HG03558 (cell line): ENCODE data around the gene TEKT3.

ENCODE experiments used
- ATAC-seq: cut with Tn5 transposase; IDR thresholded peaks from one replicate; pipeline ENCODE4 v1.9.1; 2021; ENCODE audit warnings: moderate number of reproducible peaks; ENCODE audit not compliant: unreplicated experiment; ENCODE audit errors: extremely low read depth

TEKT3 gene

GRCh38 chr17:15298176-15298575, 43.2 kb downstream of the TEKT3 start:
- no peak for ATAC-seq

- no peak for ATAC-seq
These were observed 47.8 kb downstream of the TEKT3 start for GRCh38 chr17:15293558-15293957.

GRCh38 chr17:15291674-15292361, 49.6 kb downstream of the TEKT3 start:
- ATAC-seq: no peak

GRCh38 chr17:15290605-15291004, 50.8 kb downstream of the TEKT3 start:
- no peak for ATAC-seq

GRCh38 chr17:15289285-15290183, 51.9 kb downstream of the TEKT3 start:
- no peak for ATAC-seq

- ATAC-seq: no peak
These were observed 52.5 kb downstream of the TEKT3 start for GRCh38 chr17:15288859-15289258.

- ATAC-seq: no peak
These were observed 53.7 kb downstream of the TEKT3 start for GRCh38 chr17:15287538-15288267.

- ATAC-seq: no peak
These were observed 55.9 kb downstream of the TEKT3 start for GRCh38 chr17:15285466-15285865.

GRCh38 chr17:15284537-15284936, 56.9 kb downstream of the TEKT3 start:
- ATAC-seq: no peak

- no peak for ATAC-seq
These were observed 57.3 kb downstream of the TEKT3 start for GRCh38 chr17:15284107-15284506.

GRCh38 chr17:15281909-15282308, 59.5 kb downstream of the TEKT3 start:
- ATAC-seq: no peak

GRCh38 chr17:15278924-15279477, 62.4 kb downstream of the TEKT3 start:
- no peak for ATAC-seq

GRCh38 chr17:15278380-15278779, 63.0 kb downstream of the TEKT3 start:
- no peak for ATAC-seq

- ATAC-seq: no peak
These were observed 67.4 kb downstream of the TEKT3 start for GRCh38 chr17:15274017-15274416.

- no peak for ATAC-seq
These were observed 68.1 kb downstream of the TEKT3 start for GRCh38 chr17:15273141-15273793.

GRCh38 chr17:15271741-15272140, 69.7 kb downstream of the TEKT3 start:
- no peak for ATAC-seq

GRCh38 chr17:15270628-15271381, 70.6 kb downstream of the TEKT3 start:
- no peak for ATAC-seq

- no peak for ATAC-seq
These were observed 71.7 kb downstream of the TEKT3 start for GRCh38 chr17:15269780-15270089.

GRCh38 chr17:15269087-15269779, 72.2 kb downstream of the TEKT3 start:
- no peak for ATAC-seq
